ENCODE measurements around the gene PPP1R7.
"Not testable (repeated sequence)": the region's sequence is repeated elsewhere in the genome, so short reads cannot be mapped to it uniquely, and the experiment has no call there.

The PPP1R7 gene

GRCh38 chr2:241149925-241150659, at the start of gene PPP1R7:
Gene PPP1R7 (plus strand): TSS chr2:241150467. CDS start chr2:241150496, 29 bp downstream.
- Mint-ChIP-seq H3K4me3 (peak within 1 kb of the TSS; percentile 82), H3K36me3 (peaks cover 7% of the 10 kb centered on the region), H3K27me3 (no peaks in the 10 kb centered on the region), H3K4me1 (peaks cover 53% of the 10 kb centered on the region), H3K27ac (peak within 1 kb of the TSS; percentile 81), H3K9me3 (no peaks in the 10 kb centered on the region)
- ATAC-seq, result peak; percentile 94

GRCh38 chr2:241102239-241102803, 47.9 kb upstream of the PPP1R7 start, which contains the start of gene MTERF4:
Gene MTERF4 (minus strand): TSS chr2:241102287. CDS start chr2:241102273, 14 bp downstream.
- Mint-ChIP-seq H3K9me3 (no peaks in the 10 kb centered on the region), H3K4me1 (peaks cover 52% of the 10 kb centered on the region), H3K4me3 (peak within 1 kb of the TSS; percentile 99), H3K27ac (peak within 1 kb of the TSS; percentile 99), H3K36me3 (peaks cover 50% of the 10 kb centered on the region), H3K27me3 (no peaks in the 10 kb centered on the region)
- ATAC-seq, result peak; percentile 98

- no peak for ATAC-seq
- peak overlapping the region; percentile 99 for H3K4me3 Mint-ChIP-seq
- peak overlapping the region; percentile 99 for H3K27ac Mint-ChIP-seq
- H3K9me3 Mint-ChIP-seq, result no peaks in the 10 kb centered on the region
- no peaks in the 10 kb centered on the region for H3K27me3 Mint-ChIP-seq
- H3K36me3 Mint-ChIP-seq, result peaks cover 50% of the 10 kb centered on the region
- H3K4me1 Mint-ChIP-seq, result peaks cover 50% of the 10 kb centered on the region
Observed at GRCh38 chr2:241103176-241103595, 47.1 kb upstream of the PPP1R7 start.

- not testable (repeated sequence) for H3K27ac Mint-ChIP-seq, H3K9me3 Mint-ChIP-seq, H3K27me3 Mint-ChIP-seq, H3K4me3 Mint-ChIP-seq, ATAC-seq
- peaks cover 50% of the 10 kb centered on the region for H3K4me1 Mint-ChIP-seq
- peaks cover 48% of the 10 kb centered on the region for H3K36me3 Mint-ChIP-seq
Observed at GRCh38 chr2:241104611-241105010, 45.7 kb upstream of the PPP1R7 start.

GRCh38 chr2:241105641-241106040, 44.6 kb upstream of the PPP1R7 start:
- peaks cover 38% of the 10 kb centered on the region for H3K36me3 Mint-ChIP-seq
- H3K27me3 Mint-ChIP-seq, result no peaks in the 10 kb centered on the region
- ATAC-seq, result no peak
- H3K4me1 Mint-ChIP-seq, result peaks cover 50% of the 10 kb centered on the region
- no peak overlapping the region for H3K4me3 Mint-ChIP-seq
- peaks cover 2% of the 10 kb centered on the region for H3K9me3 Mint-ChIP-seq
- H3K27ac Mint-ChIP-seq, result no peak overlapping the region

- H3K9me3 Mint-ChIP-seq, result peaks cover 2% of the 10 kb centered on the region
- ATAC-seq, result no peak
- H3K4me1 Mint-ChIP-seq, result peaks cover 53% of the 10 kb centered on the region
- peak overlapping the region; percentile 91 for H3K27ac Mint-ChIP-seq
- no peaks in the 10 kb centered on the region for H3K27me3 Mint-ChIP-seq
- H3K4me3 Mint-ChIP-seq, result no peak overlapping the region
- H3K36me3 Mint-ChIP-seq, result peaks cover 44% of the 10 kb centered on the region
Observed at GRCh38 chr2:241107031-241107783, 43.1 kb upstream of the PPP1R7 start.

- no peak for ATAC-seq
- Mint-ChIP-seq H3K4me3 (peak overlapping the region; percentile 71), H3K27me3 (no peaks in the 10 kb centered on the region), H3K36me3 (peaks cover 51% of the 10 kb centered on the region), H3K27ac (peak overlapping the region; percentile 91), H3K4me1 (peaks cover 55% of the 10 kb centered on the region), H3K9me3 (peaks cover 2% of the 10 kb centered on the region)
Observed at GRCh38 chr2:241108271-241109209, 41.7 kb upstream of the PPP1R7 start.

GRCh38 chr2:241109210-241110088, 40.8 kb upstream of the PPP1R7 start:
- H3K27me3 Mint-ChIP-seq, result no peaks in the 10 kb centered on the region
- peaks cover 56% of the 10 kb centered on the region for H3K36me3 Mint-ChIP-seq
- H3K9me3 Mint-ChIP-seq, result peaks cover 2% of the 10 kb centered on the region
- peaks cover 55% of the 10 kb centered on the region for H3K4me1 Mint-ChIP-seq
- peak overlapping the region; percentile 71 for H3K4me3 Mint-ChIP-seq
- no peak for ATAC-seq
- peak overlapping the region; percentile 91 for H3K27ac Mint-ChIP-seq

- ATAC-seq, result peak; percentile 2
- peaks cover 61% of the 10 kb centered on the region for H3K36me3 Mint-ChIP-seq
Observed at GRCh38 chr2:241110089-241110606, 40.1 kb upstream of the PPP1R7 start.

GRCh38 chr2:241110607-241111439, 39.4 kb upstream of the PPP1R7 start:
- Mint-ChIP-seq H3K9me3 (peaks cover 2% of the 10 kb centered on the region), H3K4me1 (peaks cover 66% of the 10 kb centered on the region), H3K27ac (peak overlapping the region; percentile 91), H3K36me3 (peaks cover 64% of the 10 kb centered on the region), H3K4me3 (peak overlapping the region; percentile 71), H3K27me3 (no peaks in the 10 kb centered on the region)
- ATAC-seq, result peak; percentile 89

More at GRCh38 chr2:241110089-241110606, 40.1 kb upstream of the PPP1R7 start:
- H3K4me1 Mint-ChIP-seq, result peaks cover 60% of the 10 kb centered on the region
- H3K9me3 Mint-ChIP-seq, result peaks cover 2% of the 10 kb centered on the region
- peak overlapping the region; percentile 71 for H3K4me3 Mint-ChIP-seq
- H3K27me3 Mint-ChIP-seq, result no peaks in the 10 kb centered on the region
- peak overlapping the region; percentile 91 for H3K27ac Mint-ChIP-seq

- Mint-ChIP-seq H3K4me3 (peak overlapping the region; percentile 71), H3K4me1 (peaks cover 67% of the 10 kb centered on the region), H3K27me3 (no peaks in the 10 kb centered on the region), H3K9me3 (peaks cover 2% of the 10 kb centered on the region), H3K36me3 (peaks cover 68% of the 10 kb centered on the region), H3K27ac (peak overlapping the region; percentile 91)
- ATAC-seq, result peak; percentile 86
Observed at GRCh38 chr2:241111440-241111805, 38.8 kb upstream of the PPP1R7 start.

- Mint-ChIP-seq H3K27ac (peak overlapping the region; percentile 91), H3K4me1 (peaks cover 70% of the 10 kb centered on the region), H3K36me3 (peaks cover 68% of the 10 kb centered on the region), H3K27me3 (no peaks in the 10 kb centered on the region), H3K4me3 (peak overlapping the region; percentile 71), H3K9me3 (peaks cover 2% of the 10 kb centered on the region)
- ATAC-seq, result no peak
Observed at GRCh38 chr2:241112046-241112445, 38.2 kb upstream of the PPP1R7 start.

- no peak for ATAC-seq
- Mint-ChIP-seq H3K27me3 (no peaks in the 10 kb centered on the region), H3K36me3 (peaks cover 68% of the 10 kb centered on the region), H3K9me3 (peaks cover 2% of the 10 kb centered on the region), H3K4me3 (peak overlapping the region; percentile 71), H3K27ac (peak overlapping the region; percentile 91), H3K4me1 (peaks cover 72% of the 10 kb centered on the region)
Observed at GRCh38 chr2:241112592-241112991, 37.7 kb upstream of the PPP1R7 start.
